Mesothelial cell of epicardium (in vitro differentiated cells): ENCODE data around the gene KCNH1. TPM values are rescaled to one million over a fixed set of nuclear protein-coding genes. Genes with fewer than 3 reads are reported as not detected.

Experiments used
- DNase-seq, 2 experiments: peaks; one replicate each; pipeline ENCODE4 v3.0.0; 2021; ENCODE audit warnings: low spot score in 2 of 2; ENCODE audit not compliant: unreplicated experiment in 2 of 2
- H3K27ac Mint-ChIP-seq: 2 replicates; pipeline ENCODE4 v1.8.0; 2021; ENCODE audit warnings: mixed read lengths
- H3K27me3 Mint-ChIP-seq: 2 replicates; pipeline ENCODE4 v1.8.0; 2021; ENCODE audit warnings: low read depth, mixed read lengths
- H3K36me3 Mint-ChIP-seq: 2 replicates; pipeline ENCODE4 v1.8.0; 2021; ENCODE audit warnings: mixed read lengths
- H3K4me1 Mint-ChIP-seq: 2 replicates; pipeline ENCODE4 v1.8.0; 2021; ENCODE audit warnings: mixed read lengths
- H3K4me3 Mint-ChIP-seq: 2 replicates; pipeline ENCODE4 v1.8.0; 2021; ENCODE audit warnings: mild to moderate bottlenecking, moderate library complexity, mixed read lengths
- H3K9me3 Mint-ChIP-seq: 2 replicates; pipeline ENCODE4 v1.8.0; 2021; ENCODE audit warnings: mixed read lengths
- CTCF ChIP-seq: fragments of 200-600 bp; sonication (generic); IDR thresholded peaks from one replicate; pipeline ENCODE4 v1.5.0; 2021; ENCODE audit warnings: antibody characterized with exemption; ENCODE audit not compliant: unreplicated experiment
- total RNA-seq: library from RNA; stranded (reverse); gene quantifications from 3 replicates; pipeline ENCODE4 v1.2.1, GENCODE V29; 2021

The KCNH1 gene
- total RNA-seq, 1 donor from 2014 or later: 0.34 TPM

GRCh38 chr1:210866532-210866931 is 267.4 kb downstream of the KCNH1 start:
- Mint-ChIP-seq H3K9me3 (peaks cover 37% of the 10 kb centered on the region), H3K27ac (no peak overlapping the region), H3K4me3 (no peak overlapping the region), H3K27me3 (no peaks in the 10 kb centered on the region), H3K36me3 (no peaks in the 10 kb centered on the region), H3K4me1 (no peaks in the 10 kb centered on the region)
- no peak for TF ChIP-seq CTCF
- no peak for DNase-seq

GRCh38 chr1:210857705-210858104 is 276.2 kb downstream of the KCNH1 start:
- no peaks in the 10 kb centered on the region for H3K36me3 Mint-ChIP-seq
- no peaks in the 10 kb centered on the region for H3K9me3 Mint-ChIP-seq
- DNase-seq: no peak
- H3K4me1 Mint-ChIP-seq: no peaks in the 10 kb centered on the region
- TF ChIP-seq CTCF: no peak
- no peak overlapping the region for H3K4me3 Mint-ChIP-seq
- no peak overlapping the region for H3K27ac Mint-ChIP-seq
- peaks cover 5% of the 10 kb centered on the region for H3K27me3 Mint-ChIP-seq

DNA sequence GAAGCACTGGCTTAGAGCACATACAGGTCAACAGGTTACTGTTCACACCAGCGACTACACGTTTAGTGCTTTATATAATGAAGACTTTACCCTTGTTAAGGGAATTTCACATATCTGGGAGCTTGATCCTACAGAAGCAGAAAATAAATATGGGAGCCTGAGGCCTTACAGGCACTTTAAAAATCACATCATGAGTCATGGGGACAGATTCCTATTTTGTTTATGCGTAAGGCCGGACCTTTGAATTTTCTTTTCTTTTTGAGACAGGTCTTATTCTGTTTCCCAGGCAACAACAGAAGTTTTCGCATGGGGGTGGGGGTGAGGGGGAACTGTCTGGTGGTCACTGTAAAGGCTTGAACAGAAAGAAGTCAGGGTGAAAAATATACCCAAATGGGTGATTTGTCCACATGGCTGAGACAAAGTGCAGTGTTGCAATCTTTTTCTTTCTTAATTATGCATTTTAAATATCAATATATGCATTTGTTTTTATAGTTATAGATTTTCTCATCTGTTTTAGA is 276.7 kb downstream of the KCNH1 start:
- TF ChIP-seq CTCF: no peak
- no peaks in the 10 kb centered on the region for H3K4me1 Mint-ChIP-seq
- H3K27ac Mint-ChIP-seq: no peak overlapping the region
- H3K9me3 Mint-ChIP-seq: no peaks in the 10 kb centered on the region
- H3K4me3 Mint-ChIP-seq: no peak overlapping the region
- no peaks in the 10 kb centered on the region for H3K36me3 Mint-ChIP-seq
- DNase-seq: no peak
- H3K27me3 Mint-ChIP-seq: peaks cover 5% of the 10 kb centered on the region

GRCh38 chr1:210855440-210855839 is 278.5 kb downstream of the KCNH1 start:
- no peaks in the 10 kb centered on the region for H3K9me3 Mint-ChIP-seq
- DNase-seq: no peak
- H3K4me3 Mint-ChIP-seq: no peak overlapping the region
- no peaks in the 10 kb centered on the region for H3K4me1 Mint-ChIP-seq
- H3K27ac Mint-ChIP-seq: no peak overlapping the region
- H3K27me3 Mint-ChIP-seq: peaks cover 7% of the 10 kb centered on the region
- H3K36me3 Mint-ChIP-seq: no peaks in the 10 kb centered on the region
- TF ChIP-seq CTCF: no peak

DNA sequence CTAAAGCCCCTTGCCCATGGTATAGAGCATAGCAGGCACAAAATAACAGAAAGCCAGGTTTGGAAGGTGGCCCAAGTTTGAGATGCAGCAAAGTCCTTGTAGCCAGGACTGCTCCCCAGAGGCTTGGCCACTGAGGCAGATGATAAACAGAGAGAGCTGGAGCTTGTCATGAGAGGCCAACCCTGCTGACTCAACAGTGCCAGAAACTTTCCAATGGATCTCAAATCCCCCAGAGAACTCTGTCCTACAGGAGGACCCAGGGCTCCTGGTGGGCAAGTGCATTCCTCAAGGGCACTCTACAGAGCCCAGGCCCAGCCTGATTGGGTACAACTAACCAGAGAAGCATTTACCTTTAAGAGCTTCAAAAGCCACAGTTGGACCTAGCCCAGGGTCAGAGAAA is 280.7 kb downstream of the KCNH1 start:
- no peak for DNase-seq
- peaks cover 5% of the 10 kb centered on the region for H3K27me3 Mint-ChIP-seq
- TF ChIP-seq CTCF: no peak
- no peaks in the 10 kb centered on the region for H3K36me3 Mint-ChIP-seq
- no peak overlapping the region for H3K27ac Mint-ChIP-seq
- no peak overlapping the region for H3K4me3 Mint-ChIP-seq
- no peaks in the 10 kb centered on the region for H3K9me3 Mint-ChIP-seq
- no peaks in the 10 kb centered on the region for H3K4me1 Mint-ChIP-seq

DNA sequence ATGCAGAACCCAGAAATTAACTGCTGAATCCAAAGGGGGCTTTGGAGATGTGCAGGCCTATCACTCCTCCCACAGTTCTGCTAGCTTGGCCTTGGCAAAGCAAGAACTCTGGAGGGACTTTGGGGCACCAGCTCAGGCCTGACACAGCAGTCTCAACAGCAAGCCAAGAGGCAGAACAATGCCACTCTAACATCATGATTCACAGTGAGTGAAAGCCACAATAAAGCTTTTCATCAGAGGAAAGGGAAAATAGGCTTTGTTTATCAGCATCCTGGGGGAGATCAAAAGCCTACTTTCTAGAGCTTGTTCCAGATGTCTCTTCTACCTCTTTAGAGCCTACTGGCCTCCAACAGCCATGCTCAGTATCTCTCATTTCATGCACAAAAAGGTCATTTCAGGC is 283.4 kb downstream of the KCNH1 start:
- H3K36me3 Mint-ChIP-seq: no peaks in the 10 kb centered on the region
- no peak for TF ChIP-seq CTCF
- no peaks in the 10 kb centered on the region for H3K9me3 Mint-ChIP-seq
- H3K27me3 Mint-ChIP-seq: peaks cover 3% of the 10 kb centered on the region
- H3K4me1 Mint-ChIP-seq: no peaks in the 10 kb centered on the region
- no peak overlapping the region for H3K27ac Mint-ChIP-seq
- no peak overlapping the region for H3K4me3 Mint-ChIP-seq
- no peak for DNase-seq
